A673 (cell line): Measurements from ENCODE around the gene SSR4.
"Not testable (repeated sequence)": the region's sequence is repeated elsewhere in the genome, so short reads cannot be mapped to it uniquely, and the experiment has no call there.

Experiments
- EZH2 ChIP-seq: fragments of 200-600 bp; sonication (generic); IDR thresholded peaks from 2 replicates; pipeline ENCODE4 v1.6.1; 2017; ENCODE audit warnings: borderline replicate concordance, low read depth, mild to moderate bottlenecking, mixed read lengths, antibody characterized with exemption, low read length; ENCODE audit not compliant: poor library complexity, severe bottlenecking
- TF ChIP-seq, protein P1 (sequence below): fragments of 300-800, 200-600 bp; sonication (generic); conservative IDR thresholded peaks from 2 replicates; pipeline ENCODE4 v1.5.1; 2017; ENCODE audit warnings: low read depth, mild to moderate bottlenecking, antibody characterized with exemption, low read length, moderate library complexity, mixed read lengths

- TF ChIP-seq, protein P1, sequence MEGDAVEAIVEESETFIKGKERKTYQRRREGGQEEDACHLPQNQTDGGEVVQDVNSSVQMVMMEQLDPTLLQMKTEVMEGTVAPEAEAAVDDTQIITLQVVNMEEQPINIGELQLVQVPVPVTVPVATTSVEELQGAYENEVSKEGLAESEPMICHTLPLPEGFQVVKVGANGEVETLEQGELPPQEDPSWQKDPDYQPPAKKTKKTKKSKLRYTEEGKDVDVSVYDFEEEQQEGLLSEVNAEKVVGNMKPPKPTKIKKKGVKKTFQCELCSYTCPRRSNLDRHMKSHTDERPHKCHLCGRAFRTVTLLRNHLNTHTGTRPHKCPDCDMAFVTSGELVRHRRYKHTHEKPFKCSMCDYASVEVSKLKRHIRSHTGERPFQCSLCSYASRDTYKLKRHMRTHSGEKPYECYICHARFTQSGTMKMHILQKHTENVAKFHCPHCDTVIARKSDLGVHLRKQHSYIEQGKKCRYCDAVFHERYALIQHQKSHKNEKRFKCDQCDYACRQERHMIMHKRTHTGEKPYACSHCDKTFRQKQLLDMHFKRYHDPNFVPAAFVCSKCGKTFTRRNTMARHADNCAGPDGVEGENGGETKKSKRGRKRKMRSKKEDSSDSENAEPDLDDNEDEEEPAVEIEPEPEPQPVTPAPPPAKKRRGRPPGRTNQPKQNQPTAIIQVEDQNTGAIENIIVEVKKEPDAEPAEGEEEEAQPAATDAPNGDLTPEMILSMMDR: not testable (repeated sequence)
- TF ChIP-seq EZH2: not testable (repeated sequence)
Observed at GRCh38 chrX:153745067-153745433, 49.4 kb upstream of the SSR4 start.
